Mesothelial cell of epicardium (in vitro differentiated cells): Measurements from ENCODE around the gene TYW1. TPM values are rescaled to one million over a fixed set of nuclear protein-coding genes. Genes with fewer than 3 reads are reported as not detected.
"Not testable (repeated sequence)": the region's sequence is repeated elsewhere in the genome, so short reads cannot be mapped to it uniquely, and the experiment has no call there.

Experiments used
- DNase-seq, 2 experiments: peaks; one replicate each; pipeline ENCODE4 v3.0.0; 2021; ENCODE audit warnings: low spot score in 2 of 2; ENCODE audit not compliant: unreplicated experiment in 2 of 2
- H3K27ac Mint-ChIP-seq: 2 replicates; pipeline ENCODE4 v1.8.0; 2021; ENCODE audit warnings: mixed read lengths
- H3K27me3 Mint-ChIP-seq: 2 replicates; pipeline ENCODE4 v1.8.0; 2021; ENCODE audit warnings: low read depth, mixed read lengths
- H3K36me3 Mint-ChIP-seq: 2 replicates; pipeline ENCODE4 v1.8.0; 2021; ENCODE audit warnings: mixed read lengths
- H3K4me1 Mint-ChIP-seq: 2 replicates; pipeline ENCODE4 v1.8.0; 2021; ENCODE audit warnings: mixed read lengths
- H3K4me3 Mint-ChIP-seq: 2 replicates; pipeline ENCODE4 v1.8.0; 2021; ENCODE audit warnings: mild to moderate bottlenecking, moderate library complexity, mixed read lengths
- H3K9me3 Mint-ChIP-seq: 2 replicates; pipeline ENCODE4 v1.8.0; 2021; ENCODE audit warnings: mixed read lengths
- total RNA-seq: library from RNA; stranded (reverse); gene quantifications from 3 replicates; pipeline ENCODE4 v1.2.1, GENCODE V29; 2021

The TYW1 gene
- total RNA-seq, 1 donor from 2014 or later: 20.4 TPM

GRCh38 chr7:67139876-67140275 lies 143.2 kb downstream of the TYW1 start:
- not testable (repeated sequence) for H3K27me3 Mint-ChIP-seq, H3K9me3 Mint-ChIP-seq, H3K4me3 Mint-ChIP-seq, H3K27ac Mint-ChIP-seq, DNase-seq, H3K36me3 Mint-ChIP-seq, H3K4me1 Mint-ChIP-seq

GRCh38 chr7:67141001-67141400 lies 144.4 kb downstream of the TYW1 start:
- H3K27me3 Mint-ChIP-seq, H3K9me3 Mint-ChIP-seq, H3K4me1 Mint-ChIP-seq, H3K36me3 Mint-ChIP-seq, H3K27ac Mint-ChIP-seq, DNase-seq, H3K4me3 Mint-ChIP-seq: not testable (repeated sequence)

DNA sequence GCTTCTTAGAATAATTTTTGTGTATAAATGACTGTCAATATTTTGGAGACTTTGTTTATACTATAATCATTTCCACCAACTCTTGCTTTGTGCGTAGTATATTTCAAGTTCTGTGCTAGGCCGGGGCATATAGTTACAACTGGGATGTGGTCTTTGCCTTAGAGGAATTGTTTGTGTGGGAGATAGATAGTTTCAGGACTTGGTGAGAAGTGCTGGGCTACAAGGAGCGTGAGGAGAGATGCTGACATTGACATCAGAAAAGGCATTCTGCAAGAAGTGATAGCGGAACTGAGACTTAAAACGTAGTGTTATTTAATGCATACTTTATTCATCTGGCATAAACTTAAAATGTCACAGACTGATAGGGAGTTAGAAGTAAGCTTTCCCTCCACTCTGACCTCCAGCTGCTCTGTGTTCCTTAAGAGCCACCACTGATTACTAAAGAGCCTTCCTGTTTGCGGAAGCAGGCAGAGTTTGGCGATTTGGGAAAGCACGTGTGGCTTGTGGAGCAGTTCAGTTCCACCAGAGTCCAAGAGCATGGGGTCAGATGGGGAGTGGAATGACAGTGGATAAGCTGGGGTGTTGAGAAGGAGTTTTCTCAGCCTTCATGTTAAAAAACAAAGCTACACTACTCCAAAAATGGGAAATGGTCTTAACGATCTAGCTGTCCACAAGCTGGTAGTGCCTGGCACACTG lies 146.6 kb downstream of the TYW1 start:
- H3K27ac Mint-ChIP-seq: peak overlapping the region; percentile 39
- H3K4me3 Mint-ChIP-seq, H3K27me3 Mint-ChIP-seq, H3K4me1 Mint-ChIP-seq, DNase-seq: not testable (repeated sequence)
- H3K36me3 Mint-ChIP-seq: peaks cover 12% of the 10 kb centered on the region
- H3K9me3 Mint-ChIP-seq: peaks cover 11% of the 10 kb centered on the region

GRCh38 chr7:67145581-67146193 lies 149.1 kb downstream of the TYW1 start:
- Mint-ChIP-seq H3K36me3 (peaks cover 12% of the 10 kb centered on the region), H3K9me3 (peaks cover 11% of the 10 kb centered on the region)
- not testable (repeated sequence) for DNase-seq, H3K4me3 Mint-ChIP-seq, H3K27me3 Mint-ChIP-seq, H3K27ac Mint-ChIP-seq, H3K4me1 Mint-ChIP-seq

- not testable (repeated sequence) for H3K4me1 Mint-ChIP-seq, H3K4me3 Mint-ChIP-seq, DNase-seq, H3K27ac Mint-ChIP-seq, H3K27me3 Mint-ChIP-seq
- H3K36me3 Mint-ChIP-seq: peaks cover 27% of the 10 kb centered on the region
- H3K9me3 Mint-ChIP-seq: peaks cover 12% of the 10 kb centered on the region
Observed at GRCh38 chr7:67149131-67149530, 152.5 kb downstream of the TYW1 start.

DNA sequence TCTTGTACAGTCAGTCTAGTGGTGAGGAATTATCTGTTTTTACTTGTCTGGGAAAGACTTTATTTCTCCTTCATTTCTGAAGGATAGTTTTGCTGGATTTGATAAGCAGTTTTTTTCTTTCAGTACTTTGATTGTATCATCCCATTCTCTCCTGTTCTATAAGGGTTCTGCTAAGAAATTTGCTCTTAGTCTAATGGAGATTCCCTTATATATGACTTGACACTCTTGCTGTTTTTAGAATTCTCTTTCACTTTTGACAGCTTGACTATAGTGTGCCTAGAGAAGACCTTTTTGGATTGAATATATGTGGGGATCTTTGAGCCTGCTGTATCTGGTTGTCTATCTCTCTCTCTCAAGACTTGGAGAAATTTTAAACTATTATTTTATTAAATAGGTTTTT lies 157.7 kb downstream of the TYW1 start:
- not testable (repeated sequence) for H3K4me1 Mint-ChIP-seq, H3K4me3 Mint-ChIP-seq, H3K27me3 Mint-ChIP-seq, DNase-seq, H3K27ac Mint-ChIP-seq
- Mint-ChIP-seq H3K36me3 (peaks cover 40% of the 10 kb centered on the region), H3K9me3 (peaks cover 22% of the 10 kb centered on the region)

DNA sequence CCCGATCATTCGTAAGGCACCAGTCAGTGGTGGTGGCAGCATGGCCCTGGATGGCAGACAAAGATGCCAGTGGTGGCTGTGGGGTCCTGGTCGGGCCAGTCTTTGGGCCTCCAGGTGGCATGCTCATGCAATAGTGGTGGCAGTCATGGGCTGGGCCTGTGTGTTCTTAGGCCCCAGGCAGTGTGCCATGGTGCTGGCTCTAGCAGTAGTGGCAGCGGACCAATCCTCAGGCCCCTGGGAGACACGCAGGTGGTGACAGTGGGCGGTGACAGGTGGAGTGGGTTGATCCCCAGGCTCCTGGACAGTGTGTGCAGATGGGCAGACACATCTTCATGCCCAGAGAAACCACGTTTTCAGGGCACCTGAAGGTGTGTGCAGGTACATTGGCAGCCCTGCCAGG lies 159.4 kb downstream of the TYW1 start:
- not testable (repeated sequence) for H3K4me3 Mint-ChIP-seq, H3K4me1 Mint-ChIP-seq, DNase-seq, H3K27ac Mint-ChIP-seq, H3K27me3 Mint-ChIP-seq
- Mint-ChIP-seq H3K9me3 (peaks cover 22% of the 10 kb centered on the region), H3K36me3 (peaks cover 40% of the 10 kb centered on the region)

GRCh38 chr7:67163285-67163684 lies 166.7 kb downstream of the TYW1 start:
- H3K27me3 Mint-ChIP-seq, DNase-seq, H3K36me3 Mint-ChIP-seq, H3K4me3 Mint-ChIP-seq, H3K27ac Mint-ChIP-seq, H3K9me3 Mint-ChIP-seq, H3K4me1 Mint-ChIP-seq: not testable (repeated sequence)

GRCh38 chr7:67171151-67171550 lies 174.5 kb downstream of the TYW1 start:
- H3K27ac Mint-ChIP-seq: not testable (repeated sequence)

DNA sequence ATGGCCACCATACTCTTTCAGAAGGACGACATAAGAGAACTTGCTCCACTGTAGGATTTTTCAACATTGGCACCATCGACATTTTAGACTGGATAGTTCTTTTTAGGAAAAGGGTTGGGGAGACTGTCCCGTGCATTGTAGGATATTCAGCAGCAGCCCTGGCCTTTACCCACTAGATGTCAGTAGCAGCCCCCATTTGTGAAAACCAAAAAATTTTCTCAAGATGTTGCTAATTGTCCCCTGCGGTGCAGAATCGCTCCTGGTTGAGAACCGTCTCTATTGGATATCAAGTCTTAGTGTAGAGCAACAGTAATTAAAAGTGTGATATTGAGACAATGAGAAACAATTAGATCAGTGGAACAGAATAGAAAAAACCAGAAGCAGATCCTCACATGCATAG lies 180.1 kb downstream of the TYW1 start:
- not testable (repeated sequence) for H3K4me1 Mint-ChIP-seq

More at GRCh38 chr7:67171151-67171550, 174.5 kb downstream of the TYW1 start:
- H3K9me3 Mint-ChIP-seq, DNase-seq, H3K4me1 Mint-ChIP-seq, H3K4me3 Mint-ChIP-seq, H3K36me3 Mint-ChIP-seq, H3K27me3 Mint-ChIP-seq: not testable (repeated sequence)

GRCh38 chr7:67178915-67179688 lies 182.5 kb downstream of the TYW1 start:
- H3K27ac Mint-ChIP-seq, H3K9me3 Mint-ChIP-seq, H3K4me3 Mint-ChIP-seq, H3K36me3 Mint-ChIP-seq, H3K4me1 Mint-ChIP-seq, DNase-seq, H3K27me3 Mint-ChIP-seq: not testable (repeated sequence)

More for the DNA sequence above, 180.1 kb downstream of the TYW1 start:
- DNase-seq, H3K4me3 Mint-ChIP-seq, H3K36me3 Mint-ChIP-seq, H3K27me3 Mint-ChIP-seq, H3K27ac Mint-ChIP-seq, H3K9me3 Mint-ChIP-seq: not testable (repeated sequence)

- H3K9me3 Mint-ChIP-seq, H3K27ac Mint-ChIP-seq, H3K27me3 Mint-ChIP-seq, DNase-seq, H3K4me3 Mint-ChIP-seq, H3K36me3 Mint-ChIP-seq: not testable (repeated sequence)
- H3K4me1 Mint-ChIP-seq: peaks cover 11% of the 10 kb centered on the region
Observed at GRCh38 chr7:67182956-67183750, 186.5 kb downstream of the TYW1 start.

- H3K27ac Mint-ChIP-seq: peak overlapping the region; percentile 17
- not testable (repeated sequence) for H3K36me3 Mint-ChIP-seq, H3K4me1 Mint-ChIP-seq, H3K4me3 Mint-ChIP-seq, H3K27me3 Mint-ChIP-seq, H3K9me3 Mint-ChIP-seq, DNase-seq
Observed at GRCh38 chr7:67184912-67185659, 188.5 kb downstream of the TYW1 start.
